PC-9 (cell line): Measurements from ENCODE around the gene IL34.

Source experiments
- CTCF ChIP-seq: fragments of 200-600 bp; sonication (generic); conservative IDR thresholded peaks from 2 replicates; pipeline ENCODE4 v1.6.1; 2017; ENCODE audit warnings: mixed run types, antibody characterized with exemption, mild to moderate bottlenecking, moderate library complexity
- EZH2 ChIP-seq: fragments of 200-600 bp; sonication (generic); IDR thresholded peaks from 2 replicates; pipeline ENCODE4 v1.8.0; 2017; ENCODE audit warnings: antibody characterized with exemption, low read depth

- TF ChIP-seq CTCF = no peak
- TF ChIP-seq EZH2 = no peak
Measured at GRCh38 chr16:70611224-70611598, 35.1 kb upstream of the IL34 start.
